ENCODE measurements around the gene TMX2.

TMX2 gene

DNA sequence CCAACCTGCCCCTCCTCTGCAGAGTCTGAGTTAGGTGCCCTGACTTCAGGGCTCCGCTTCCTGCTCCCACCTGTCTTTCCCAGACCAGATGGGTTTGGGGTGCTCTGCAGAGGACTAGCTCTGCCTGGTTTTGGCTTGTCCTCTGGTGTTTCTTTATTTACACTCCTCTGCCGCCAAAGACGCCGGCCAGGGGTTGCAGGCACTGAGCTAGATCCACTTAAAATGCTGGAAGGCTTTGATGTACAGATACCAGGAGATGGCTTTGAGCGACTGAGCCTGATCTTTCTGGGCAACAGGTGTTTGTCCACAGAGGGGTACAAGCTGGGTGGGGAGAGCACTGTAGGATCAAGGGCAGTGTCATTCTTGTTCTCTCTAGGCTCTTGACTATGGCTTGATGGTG is 32.8 kb downstream of the TMX2 start:
- Histone ChIP-seq H4K20me1 (ENCODE audit: low read depth, low read length) (no peaks in the 10 kb centered on the region), H3K9ac (ENCODE audit: low read length) (no peak overlapping the region), H3K4me3 (ENCODE audit: insufficient read depth, low read length, poor library complexity, severe bottlenecking) (no peak overlapping the region), H2AFZ (ENCODE audit: low read depth, low read length, severe bottlenecking) (no peak overlapping the region), H3K36me3 (ENCODE audit: low read length) (0 out of 2 replicates have a peak, but pooled peaks cover 6% of the 10 kb centered on the region), H3K4me2 (ENCODE audit: low read depth, low read length, poor library complexity, severe bottlenecking) (no peak overlapping the region), H3K27ac (ENCODE audit: low read depth, low read length) (no peak overlapping the region), H3K9me3 (ENCODE audit: insufficient read depth, low read length) (no peaks in the 10 kb centered on the region), H3K27me3 (ENCODE audit: low read length) (no peaks in the 10 kb centered on the region), H3K9me2 (replicated peaks; ENCODE audit: insufficient read depth, low read length) (no peaks in the 10 kb centered on the region), H3K79me2 (ENCODE audit: insufficient read depth, low read length) (peaks cover 15% of the 10 kb centered on the region), H3F3A (ENCODE audit: insufficient read depth) (peaks cover 20% of the 10 kb centered on the region)
- no peak for TF ChIP-seq CTCF (IDR thresholded peaks at IDR 0.05; ENCODE audit: insufficient read depth, low read length, poor library complexity, severe bottlenecking)
- TF ChIP-seq EZH2phosphoT487 (conservative IDR thresholded peaks at IDR 0.05; ENCODE audit: low read length) = no peak

DNA sequence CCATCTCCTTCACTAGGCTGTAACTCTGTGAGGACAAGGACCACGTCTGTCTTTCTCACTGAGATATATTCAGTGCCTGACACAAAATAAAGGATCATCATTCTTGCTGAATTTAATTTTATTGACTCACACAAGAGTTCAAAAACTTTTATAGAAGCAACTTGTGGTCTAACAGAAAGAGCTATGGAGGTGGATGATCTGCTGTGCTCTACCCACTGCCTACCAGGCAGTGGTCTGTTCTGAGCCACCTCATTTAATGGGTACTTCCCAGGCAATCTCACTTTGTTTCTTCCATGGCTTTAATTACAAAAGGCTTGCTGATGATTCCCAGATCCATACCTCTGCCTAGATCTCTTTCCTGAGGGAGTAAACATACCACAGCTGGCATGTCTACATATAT is 34.5 kb downstream of the TMX2 start:
- Histone ChIP-seq H3F3A (ENCODE audit: insufficient read depth) (peaks cover 16% of the 10 kb centered on the region), H2AFZ (ENCODE audit: low read depth, low read length, severe bottlenecking) (no peak overlapping the region), H3K9me2 (replicated peaks; ENCODE audit: insufficient read depth, low read length) (no peaks in the 10 kb centered on the region), H3K4me3 (ENCODE audit: insufficient read depth, low read length, poor library complexity, severe bottlenecking) (no peak overlapping the region), H3K27ac (ENCODE audit: low read depth, low read length) (no peak overlapping the region), H3K79me2 (ENCODE audit: insufficient read depth, low read length) (peaks cover 10% of the 10 kb centered on the region), H3K27me3 (ENCODE audit: low read length) (no peaks in the 10 kb centered on the region), H3K9ac (ENCODE audit: low read length) (no peak overlapping the region), H3K4me2 (ENCODE audit: low read depth, low read length, poor library complexity, severe bottlenecking) (no peak overlapping the region), H3K36me3 (ENCODE audit: low read length) (0 out of 2 replicates have a peak, but pooled peaks cover 6% of the 10 kb centered on the region), H4K20me1 (ENCODE audit: low read depth, low read length) (no peaks in the 10 kb centered on the region), H3K9me3 (ENCODE audit: insufficient read depth, low read length) (no peaks in the 10 kb centered on the region)
- no peak for TF ChIP-seq EZH2phosphoT487 (conservative IDR thresholded peaks at IDR 0.05; ENCODE audit: low read length)
- no peak for TF ChIP-seq CTCF (IDR thresholded peaks at IDR 0.05; ENCODE audit: insufficient read depth, low read length, poor library complexity, severe bottlenecking)

GRCh38 chr11:57751176-57751575 is 38.8 kb downstream of the TMX2 start:
- Histone ChIP-seq H3K4me3 (ENCODE audit: insufficient read depth, low read length, poor library complexity, severe bottlenecking) (no peak overlapping the region), H3K36me3 (ENCODE audit: low read length) (no peaks in the 10 kb centered on the region), H3K27ac (ENCODE audit: low read depth, low read length) (no peak overlapping the region), H3K9ac (ENCODE audit: low read length) (no peak overlapping the region), H2AFZ (ENCODE audit: low read depth, low read length, severe bottlenecking) (no peak overlapping the region), H3K9me3 (ENCODE audit: insufficient read depth, low read length) (no peaks in the 10 kb centered on the region), H3K4me2 (ENCODE audit: low read depth, low read length, poor library complexity, severe bottlenecking) (no peak overlapping the region), H4K20me1 (ENCODE audit: low read depth, low read length) (no peaks in the 10 kb centered on the region), H3K27me3 (ENCODE audit: low read length) (no peaks in the 10 kb centered on the region), H3K9me2 (replicated peaks; ENCODE audit: insufficient read depth, low read length) (no peaks in the 10 kb centered on the region), H3F3A (ENCODE audit: insufficient read depth) (peaks cover 5% of the 10 kb centered on the region), H3K79me2 (ENCODE audit: insufficient read depth, low read length) (no peaks in the 10 kb centered on the region)
- TF ChIP-seq CTCF (IDR thresholded peaks at IDR 0.05; ENCODE audit: insufficient read depth, low read length, poor library complexity, severe bottlenecking) (no peak), EZH2phosphoT487 (conservative IDR thresholded peaks at IDR 0.05; ENCODE audit: low read length) (no peak)

All from SU-DHL-6 (cell line).